ENCODE data around the gene RORC.

RORC gene

DNA sequence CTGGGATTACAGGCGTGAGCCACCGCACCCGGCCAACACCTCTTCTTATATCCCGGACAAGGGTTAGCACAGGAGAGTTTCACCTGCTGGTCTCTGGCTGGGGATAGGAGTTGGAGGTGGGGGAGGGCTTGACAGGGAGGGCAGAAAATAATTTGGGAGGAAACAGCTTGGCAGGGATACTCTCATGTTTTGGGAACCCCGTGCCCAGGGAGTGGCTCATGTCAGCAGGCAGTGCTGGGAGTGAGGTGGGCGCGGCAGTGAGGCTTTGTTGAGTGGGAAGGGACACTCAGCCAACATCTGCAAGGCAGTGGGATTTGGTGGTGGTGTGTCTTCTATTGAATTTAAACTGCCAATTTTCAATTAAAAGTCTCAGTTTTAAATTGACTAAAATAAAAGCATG, 23.1 kb upstream of the RORC start:
- H3K4me3 ChIP-seq (ENCODE audit: low read depth, low read length) = no peak overlapping the region
- TF ChIP-seq, protein P1, sequence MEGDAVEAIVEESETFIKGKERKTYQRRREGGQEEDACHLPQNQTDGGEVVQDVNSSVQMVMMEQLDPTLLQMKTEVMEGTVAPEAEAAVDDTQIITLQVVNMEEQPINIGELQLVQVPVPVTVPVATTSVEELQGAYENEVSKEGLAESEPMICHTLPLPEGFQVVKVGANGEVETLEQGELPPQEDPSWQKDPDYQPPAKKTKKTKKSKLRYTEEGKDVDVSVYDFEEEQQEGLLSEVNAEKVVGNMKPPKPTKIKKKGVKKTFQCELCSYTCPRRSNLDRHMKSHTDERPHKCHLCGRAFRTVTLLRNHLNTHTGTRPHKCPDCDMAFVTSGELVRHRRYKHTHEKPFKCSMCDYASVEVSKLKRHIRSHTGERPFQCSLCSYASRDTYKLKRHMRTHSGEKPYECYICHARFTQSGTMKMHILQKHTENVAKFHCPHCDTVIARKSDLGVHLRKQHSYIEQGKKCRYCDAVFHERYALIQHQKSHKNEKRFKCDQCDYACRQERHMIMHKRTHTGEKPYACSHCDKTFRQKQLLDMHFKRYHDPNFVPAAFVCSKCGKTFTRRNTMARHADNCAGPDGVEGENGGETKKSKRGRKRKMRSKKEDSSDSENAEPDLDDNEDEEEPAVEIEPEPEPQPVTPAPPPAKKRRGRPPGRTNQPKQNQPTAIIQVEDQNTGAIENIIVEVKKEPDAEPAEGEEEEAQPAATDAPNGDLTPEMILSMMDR (IDR thresholded peaks at IDR 0.05; ENCODE audit: low read depth, low read length) = no peak

GRCh38 chr1:151853411-151853943, 21.9 kb upstream of the RORC start, which contains the start of gene THEM5:
THEM5 (minus strand) TSS chr1:151853712; CDS start chr1:151853565, 147 bp downstream.
- H3K4me3 ChIP-seq (ENCODE audit: low read depth, low read length) = no peak within 1 kb of the TSS
- TF ChIP-seq, protein P1 (IDR thresholded peaks at IDR 0.05; ENCODE audit: low read depth, low read length) = no peak

DNA sequence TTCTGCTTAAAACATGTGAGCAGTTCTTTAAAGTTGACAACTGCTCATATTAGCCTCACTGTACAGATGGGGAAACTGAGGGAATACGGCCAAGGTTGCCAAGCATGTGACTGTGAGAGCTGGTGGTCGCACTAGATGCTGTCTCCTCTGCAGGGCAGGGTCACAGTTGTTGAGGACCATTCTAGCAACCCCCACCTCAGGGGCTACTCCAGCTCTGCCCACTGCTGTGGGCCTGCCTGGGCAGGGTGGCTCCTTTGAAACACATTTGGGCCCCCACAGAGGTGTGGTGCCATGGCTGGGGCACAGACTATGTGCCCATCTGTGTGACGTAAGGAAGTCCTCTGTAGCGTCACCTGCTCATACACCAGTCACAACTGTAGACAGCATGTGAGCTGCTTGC, 21.1 kb upstream of the RORC start:
- TF ChIP-seq, protein P1 (IDR thresholded peaks at IDR 0.05; ENCODE audit: low read depth, low read length) = no peak
- H3K4me3 ChIP-seq (ENCODE audit: low read depth, low read length) = no peak overlapping the region

GRCh38 chr1:151851886-151852285, 20.3 kb upstream of the RORC start:
- TF ChIP-seq, protein P1 (IDR thresholded peaks at IDR 0.05; ENCODE audit: low read depth, low read length) = no peak
- no peak overlapping the region for H3K4me3 ChIP-seq (ENCODE audit: low read depth, low read length)

GRCh38 chr1:151849871-151850270, 18.3 kb upstream of the RORC start:
- no peak overlapping the region for H3K4me3 ChIP-seq (ENCODE audit: low read depth, low read length)
- TF ChIP-seq, protein P1 (IDR thresholded peaks at IDR 0.05; ENCODE audit: low read depth, low read length) = no peak

GRCh38 chr1:151849126-151849525, 17.5 kb upstream of the RORC start:
- TF ChIP-seq, protein P1 (IDR thresholded peaks at IDR 0.05; ENCODE audit: low read depth, low read length) = no peak

GRCh38 chr1:151847867-151848596, 16.4 kb upstream of the RORC start:
- H3K4me3 ChIP-seq (ENCODE audit: low read depth, low read length) = no peak overlapping the region
- TF ChIP-seq, protein P1 (IDR thresholded peaks at IDR 0.05; ENCODE audit: low read depth, low read length) = no peak

More at GRCh38 chr1:151849126-151849525, 17.5 kb upstream of the RORC start:
- no peak overlapping the region for H3K4me3 ChIP-seq (ENCODE audit: low read depth, low read length)
